ENCODE results near the gene IMP4.

IMP4 gene

GRCh38 chr2:130370490-130370889, 27.8 kb downstream of the IMP4 start:
- no peak for DNase-seq (ENCODE audit: low read depth, low spot score)
- TF ChIP-seq, protein P1, sequence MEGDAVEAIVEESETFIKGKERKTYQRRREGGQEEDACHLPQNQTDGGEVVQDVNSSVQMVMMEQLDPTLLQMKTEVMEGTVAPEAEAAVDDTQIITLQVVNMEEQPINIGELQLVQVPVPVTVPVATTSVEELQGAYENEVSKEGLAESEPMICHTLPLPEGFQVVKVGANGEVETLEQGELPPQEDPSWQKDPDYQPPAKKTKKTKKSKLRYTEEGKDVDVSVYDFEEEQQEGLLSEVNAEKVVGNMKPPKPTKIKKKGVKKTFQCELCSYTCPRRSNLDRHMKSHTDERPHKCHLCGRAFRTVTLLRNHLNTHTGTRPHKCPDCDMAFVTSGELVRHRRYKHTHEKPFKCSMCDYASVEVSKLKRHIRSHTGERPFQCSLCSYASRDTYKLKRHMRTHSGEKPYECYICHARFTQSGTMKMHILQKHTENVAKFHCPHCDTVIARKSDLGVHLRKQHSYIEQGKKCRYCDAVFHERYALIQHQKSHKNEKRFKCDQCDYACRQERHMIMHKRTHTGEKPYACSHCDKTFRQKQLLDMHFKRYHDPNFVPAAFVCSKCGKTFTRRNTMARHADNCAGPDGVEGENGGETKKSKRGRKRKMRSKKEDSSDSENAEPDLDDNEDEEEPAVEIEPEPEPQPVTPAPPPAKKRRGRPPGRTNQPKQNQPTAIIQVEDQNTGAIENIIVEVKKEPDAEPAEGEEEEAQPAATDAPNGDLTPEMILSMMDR (IDR thresholded peaks at IDR 0.05; ENCODE audit: insufficient read depth, low read length, missing control alignments) = no peak
- ChIA-PET POLR2A (no interaction called here), CTCF (interaction anchor here (1.4 to 2.5 kb wide), 3 partner anchors 8 to 23 kb away, joined by 5 to 14 read pairs (median 6); partner anchors contain the start of gene PTPN18)
- no peak overlapping the region for H3K4me3 ChIP-seq (ENCODE audit: low read depth, low read length)

GRCh38 chr2:130371723-130372054, 29.0 kb downstream of the IMP4 start:
- POLR2A ChIA-PET = no interaction called here
- DNase-seq (ENCODE audit: low read depth, low spot score) = no peak

GRCh38 chr2:130372055-130372832, 29.5 kb downstream of the IMP4 start:
- DNase-seq (ENCODE audit: low read depth, low spot score) = no peak
- POLR2A ChIA-PET = interaction anchor here (0.5 to 1.7 kb wide), 3 partner anchors 12 to 21 kb away, joined by 3 to 6 read pairs (median 3); no protein-coding TSS in a partner anchor
- H3K4me3 ChIP-seq (ENCODE audit: low read depth, low read length) = peak overlapping the region; percentile 90
- TF ChIP-seq, protein P1 (IDR thresholded peaks at IDR 0.05; ENCODE audit: insufficient read depth, low read length, missing control alignments) = peak; percentile 95
- CTCF ChIA-PET = interaction anchor here (1.0 to 2.5 kb wide), 13 partner anchors 10 to 193 kb away, joined by 3 to 53 read pairs (median 6); partner anchors contain the start of genes IMP4 and PTPN18

More at GRCh38 chr2:130371723-130372054, 29.0 kb downstream of the IMP4 start:
- TF ChIP-seq, protein P1 (IDR thresholded peaks at IDR 0.05; ENCODE audit: insufficient read depth, low read length, missing control alignments) = no peak
- H3K4me3 ChIP-seq (ENCODE audit: low read depth, low read length) = peak overlapping the region; percentile 90
- CTCF ChIA-PET = interaction anchor here (0.9 to 1.5 kb wide), 4 partner anchors 9 to 24 kb away, joined by 3 to 6 read pairs (median 4); no protein-coding TSS in a partner anchor

DNA sequence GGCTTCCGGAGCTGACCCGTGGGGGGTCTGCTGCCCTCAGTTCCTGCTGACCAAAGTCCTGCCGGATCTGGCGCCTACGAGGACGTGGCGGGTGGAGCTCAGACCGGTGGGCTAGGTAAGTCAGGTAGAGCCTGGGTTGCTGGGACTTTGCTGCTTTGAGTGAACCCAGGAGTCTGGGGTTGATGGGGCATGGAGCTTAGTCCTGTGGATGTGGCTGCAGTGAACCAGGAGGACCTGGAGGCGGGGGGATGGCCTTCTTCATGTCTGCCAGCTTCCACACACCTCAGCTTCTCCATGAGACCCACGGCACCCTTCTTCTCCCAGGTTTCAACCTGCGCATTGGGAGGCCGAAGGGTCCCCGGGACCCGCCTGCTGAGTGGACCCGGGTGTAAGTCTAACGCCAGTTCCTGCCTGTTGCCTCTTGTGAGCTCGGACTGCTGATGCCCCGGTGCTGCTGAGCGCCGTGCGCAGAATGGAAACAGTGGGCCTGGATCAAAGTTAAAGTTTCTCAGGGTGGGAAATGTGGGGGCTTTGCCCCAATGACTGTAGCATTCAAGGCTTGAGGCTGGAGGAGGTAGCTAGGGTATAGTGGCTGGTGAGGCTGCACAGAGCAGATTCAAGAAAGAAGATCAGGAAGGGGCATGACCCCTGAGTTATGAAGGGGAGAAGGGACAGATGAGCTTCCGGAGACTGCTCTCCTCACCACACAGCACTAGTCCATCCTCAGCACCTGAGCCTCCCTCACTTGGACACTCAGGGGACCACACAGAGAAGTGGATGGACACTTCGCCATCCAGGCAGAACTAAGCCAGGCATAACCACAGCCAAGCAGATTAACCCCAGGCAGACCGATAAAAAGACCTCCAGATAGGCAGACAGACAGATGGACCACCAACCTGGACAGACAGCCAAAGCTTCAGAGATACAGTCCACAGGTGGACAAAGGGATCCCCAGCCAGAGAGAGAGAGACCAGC, 30.4 kb downstream of the IMP4 start:
- CTCF ChIA-PET = interaction anchor here (1.0 to 2.5 kb wide), 10 partner anchors 11 to 193 kb away, joined by 3 to 53 read pairs (median 6); partner anchors contain the start of genes IMP4 and PTPN18

DNA sequence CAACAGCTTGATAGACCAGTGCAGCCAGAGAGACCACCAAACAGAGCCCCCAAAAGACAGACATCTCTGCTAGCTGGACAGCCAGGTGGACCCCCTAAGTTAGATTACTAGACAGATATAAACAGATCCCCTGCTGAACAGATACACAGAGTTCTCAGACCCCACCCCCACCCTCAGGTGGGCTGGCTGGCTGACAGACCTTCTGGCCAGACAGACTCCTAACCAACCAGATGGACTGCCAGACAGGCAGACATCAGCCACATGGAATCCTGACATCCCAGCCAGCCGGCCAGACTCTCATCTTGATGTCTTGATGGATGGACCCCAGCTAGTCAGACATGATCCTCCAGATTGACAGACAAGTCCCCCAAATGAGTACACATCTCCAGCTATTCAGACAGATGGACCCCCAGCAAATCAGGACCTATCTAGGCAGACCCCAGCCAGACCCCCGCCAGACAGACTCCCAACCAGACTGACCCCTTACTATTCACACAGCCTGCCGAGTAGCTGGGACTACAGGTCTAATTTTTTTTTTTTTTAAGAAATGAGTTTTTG, 31.2 kb downstream of the IMP4 start:
- CTCF ChIA-PET = interaction anchor here (1.2 to 2.5 kb wide), 6 partner anchors 10 to 40 kb away, joined by 6 to 53 read pairs (median 34); partner anchors contain the start of genes IMP4 and PTPN18
- peak overlapping the region; percentile 90 for H3K4me3 ChIP-seq (ENCODE audit: low read depth, low read length)
- POLR2A ChIA-PET = interaction anchor here (1.1 to 1.7 kb wide), 2 partner anchors 16 to 31 kb away, joined by 6 read pairs; partner anchors contain the start of gene IMP4
- TF ChIP-seq, protein P1 (IDR thresholded peaks at IDR 0.05; ENCODE audit: insufficient read depth, low read length, missing control alignments) = no peak
- DNase-seq (ENCODE audit: low read depth, low spot score) = no peak

More for the DNA sequence above, 30.4 kb downstream of the IMP4 start:
- POLR2A ChIA-PET = interaction anchor here (0.5 to 1.7 kb wide), 4 partner anchors 11 to 31 kb away, joined by 3 to 6 read pairs (median 4); partner anchors contain the start of gene IMP4
- H3K4me3 ChIP-seq (ENCODE audit: low read depth, low read length) = peak overlapping the region; percentile 90
- DNase-seq (ENCODE audit: low read depth, low spot score) = no peak
- TF ChIP-seq, protein P1 (IDR thresholded peaks at IDR 0.05; ENCODE audit: insufficient read depth, low read length, missing control alignments) = no peak
